GM12892 (cell line): ENCODE results near the gene AUP1.

Experiments used
- POLR2A ChIP-seq: IDR thresholded peaks from 2 replicates; pipeline ENCODE4 v1.6.1; 2011; ENCODE audit warnings: low read depth, low read length, control low read depth
- POLR2AphosphoS5 ChIP-seq: IDR thresholded peaks from 2 replicates; pipeline ENCODE4 v1.6.1; 2011; ENCODE audit warnings: low read depth, low read length, control low read depth
- TAF1 ChIP-seq: IDR thresholded peaks from 2 replicates; pipeline ENCODE4 v1.6.1; 2011; ENCODE audit warnings: low read depth, mild to moderate bottlenecking, control low read depth, low read length, borderline replicate concordance

DNA sequence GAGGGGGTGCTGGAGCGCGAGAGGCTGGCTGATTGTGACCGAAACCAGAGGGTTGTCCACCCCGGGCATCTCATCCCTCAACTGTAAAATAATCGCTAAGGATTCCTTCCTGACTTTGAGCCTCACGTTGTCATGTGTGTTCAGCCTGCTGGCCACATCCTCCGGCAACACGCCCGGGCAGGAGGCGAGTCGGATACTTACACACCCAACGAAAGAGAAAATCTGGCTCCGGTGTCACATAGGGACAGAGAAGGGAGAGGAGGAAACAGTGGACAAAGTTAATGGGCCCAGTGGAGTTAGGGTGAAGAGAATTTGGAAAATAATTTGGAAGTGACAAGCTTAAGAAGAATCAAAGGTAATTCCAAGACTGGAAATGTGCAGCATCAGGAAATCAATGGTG lies 12.9 kb downstream of the AUP1 start:
- no peak for TF ChIP-seq POLR2A
- no peak for TF ChIP-seq TAF1
- TF ChIP-seq POLR2AphosphoS5: no peak
